Breast epithelium (tissue), 4 donors: Measurements from ENCODE around the gene CRP. TPM values are rescaled to one million over a fixed set of nuclear protein-coding genes. Genes with fewer than 3 reads are reported as not detected.

Experiments
- DNase-seq, 2 donors: peaks; one replicate each; pipeline ENCODE4 v3.0.0-alpha.2; 2019; ENCODE audit warnings: low spot score in 2 of 2
- H3K27ac ChIP-seq, 2 donors: fragments of 200-600 bp; sonication (generic) in 1 of 2; one replicate each; pipeline ENCODE4 v1.5.1; 2016 to 2019; ENCODE audit warnings: mild to moderate bottlenecking in 1 of 2
- H3K27me3 ChIP-seq, 2 donors: fragments of 200-600 bp; sonication (generic) in 1 of 2; one replicate each; pipeline versions ENCODE4 v1.5.1 to v1.6.0; 2017 to 2019; ENCODE audit warnings: control low read depth in 1 of 2, mild to moderate bottlenecking in 1 of 2
- H3K36me3 ChIP-seq: fragments of 200-600 bp; one replicate; pipeline ENCODE4 v1.5.1; 2019
- H3K4me1 ChIP-seq, 2 donors: fragments of 200-600 bp; sonication (generic); one replicate each; pipeline ENCODE4 v1.5.1; 2016 to 2019; ENCODE audit warnings: control low read depth in 1 of 2
- H3K4me3 ChIP-seq, 3 donors: fragments of 200-600 bp; sonication (generic); 1 replicate in 2 of 3; 2 replicates in 1 of 3; pipeline ENCODE4 v1.5.1; 2016 to 2019; ENCODE audit warnings: mild to moderate bottlenecking in 3 of 3, moderate library complexity in 2 of 3
- H3K9me3 ChIP-seq, 2 donors: fragments of 200-600 bp; sonication (generic) in 1 of 2; one replicate each; pipeline ENCODE4 v1.5.1; 2016 to 2019; ENCODE audit warnings: control low read depth in 1 of 2
- CTCF ChIP-seq, 3 donors: fragments of 450-650 bp; IDR thresholded peaks; one replicate each; pipeline ENCODE4 v1.5.1; 2016 to 2017; ENCODE audit warnings: antibody characterized with exemption in 3 of 3, mild to moderate bottlenecking in 3 of 3, moderate library complexity in 3 of 3
- POLR2A ChIP-seq: fragments of 450-650 bp; IDR thresholded peaks from one replicate; pipeline ENCODE4 v1.6.1; 2016; ENCODE audit warnings: antibody characterized with exemption, mild to moderate bottlenecking, moderate library complexity
- POLR2AphosphoS5 ChIP-seq, 3 donors: sonication (generic); formaldehyde crosslinking; IDR thresholded peaks; one replicate each; pipeline ENCODE4 v1.6.1; 2017; ENCODE audit warnings: antibody characterized with exemption in 3 of 3
- intact Hi-C: fragments of 100-400 bp; cut with DNase I; formaldehyde crosslinking; loops from one replicate; pipeline ENCODE4 v1.15.1; 2023; ENCODE audit warnings: low total_unique reads
- total RNA-seq, 3 donors: library from RNA; depleted of rRNA; stranded (reverse); fragments of >200 nt; gene quantifications; one replicate each; pipeline ENCODE4 v1.1.0, GENCODE V29; 2016

Gene CRP
- total RNA-seq, 3 donors from 2014 or later = 0.33 to 0.48 TPM; not detected in 1

- H3K36me3 ChIP-seq = no peaks in the 10 kb centered on the region
- TF ChIP-seq CTCF (IDR thresholded peaks at IDR 0.05) = no peak
- TF ChIP-seq POLR2AphosphoS5 (IDR thresholded peaks at IDR 0.05) = no peak
- H3K4me3 ChIP-seq = no peak overlapping the region
- intact Hi-C loops = no loop called here
- H3K27ac ChIP-seq = no peak overlapping the region
- DNase-seq = no peak
- no peaks in the 10 kb centered on the region for H3K4me1 ChIP-seq
- H3K27me3 ChIP-seq = no peaks in the 10 kb centered on the region
- peaks cover 0 to 4% of the 10 kb centered on the region in 2 donors for H3K9me3 ChIP-seq
Observed at GRCh38 chr1:159668739-159669138, 45.6 kb downstream of the CRP start.

GRCh38 chr1:159664247-159664646 lies 50.1 kb downstream of the CRP start:
- Histone ChIP-seq H3K9me3 (peaks cover 0 to 14% of the 10 kb centered on the region in 2 donors), H3K36me3 (no peaks in the 10 kb centered on the region), H3K4me3 (no peak overlapping the region), H3K4me1 (no peaks in the 10 kb centered on the region), H3K27ac (no peak overlapping the region), H3K27me3 (no peaks in the 10 kb centered on the region)
- DNase-seq = no peak
- no peak for TF ChIP-seq POLR2A
- no peak for TF ChIP-seq POLR2AphosphoS5 (IDR thresholded peaks at IDR 0.05)
- TF ChIP-seq CTCF (IDR thresholded peaks at IDR 0.05) = no peak
- intact Hi-C loops = no loop called here

GRCh38 chr1:159663552-159663951 lies 50.8 kb downstream of the CRP start:
- Histone ChIP-seq H3K4me3 (no peak overlapping the region), H3K4me1 (no peaks in the 10 kb centered on the region), H3K36me3 (no peaks in the 10 kb centered on the region), H3K27me3 (no peaks in the 10 kb centered on the region), H3K27ac (no peak overlapping the region), H3K9me3 (peaks cover 0 to 14% of the 10 kb centered on the region in 2 donors)
- DNase-seq = no peak
- intact Hi-C loops = no loop called here
- TF ChIP-seq CTCF (IDR thresholded peaks at IDR 0.05) (no peak), POLR2A (no peak), POLR2AphosphoS5 (IDR thresholded peaks at IDR 0.05) (no peak)

Other genes starting within 250 kb of the CRP start
- gene OR10J5, start 178.6 kb downstream of the CRP start, total RNA-seq = not detected
- gene APCS, start 126.8 kb downstream of the CRP start, total RNA-seq = not detected
- 100 to 1,000 TPM in 2 of 3 donors, 10 to 100 TPM in 1; 92.7 to 187 (median 147) TPM for gene DUSP23, start 66.4 kb upstream of the CRP start, total RNA-seq
- gene FCRL6, start 87.8 kb upstream of the CRP start, total RNA-seq = 1 to 10 TPM in 1 of 3 donors, under 1 TPM in 2; 0.80 to 2.8 (median 0.98) TPM
- 10 to 100 TPM in 2 of 3 donors, 1 to 10 TPM in 1; 2.3 to 15.4 (median 12.3) TPM for gene SLAMF8, start 112.3 kb upstream of the CRP start, total RNA-seq
- under 1 TPM in 2 of 3 donors, not detected in 1; 0.15 to 0.16 TPM for gene VSIG8, start 148.1 kb upstream of the CRP start, total RNA-seq
- 1 to 10 TPM in 2 of 3 donors, under 1 TPM in 1; 0.80 to 2.6 (median 2.6) TPM for gene CFAP45, start 185.6 kb upstream of the CRP start, total RNA-seq
- 100 to 1,000 TPM; 195 to 259 (median 231) TPM for gene TAGLN2, start 210.9 kb upstream of the CRP start, total RNA-seq
- 1 to 10 TPM in 2 of 3 donors, not detected in 1; 5.9 to 8.0 TPM for gene IGSF9, start 231.0 kb upstream of the CRP start, total RNA-seq
- gene SLAMF9, start 239.6 kb upstream of the CRP start, total RNA-seq = not detected